Kidney (tissue), 14 donors: ENCODE measurements around the gene ACMSD. TPM values are rescaled to one million over a fixed set of nuclear protein-coding genes. Genes with fewer than 3 reads are reported as not detected.
A peak's percentile ranks its signal among the peaks of the same experiment; 100 is the strongest.
"Not testable (repeated sequence)": the region's sequence is repeated elsewhere in the genome, so short reads cannot be mapped to it uniquely, and the experiment has no call there.

Experiments
- DNase-seq, 5 donors: peaks; one replicate each; pipeline ENCODE4 v3.0.0-alpha.2; 2013 to 2020
- FAIRE-seq: peaks from 2 replicates; lab custom pipeline; 2012; peaks lifted over from hg19 to GRCh38; lab: Jason Lieb, UNC
- H3K27ac ChIP-seq, 2 donors: one replicate each; pipeline ENCODE4 v1.7.0; 2013; ENCODE audit warnings: low read depth in 2 of 2, low read length in 2 of 2, inconsistent platforms in 1 of 2
- H3K27me3 ChIP-seq: one replicate; pipeline ENCODE4 v1.7.1; 2013; ENCODE audit warnings: low read length, inconsistent platforms; ENCODE audit not compliant: control insufficient read depth, insufficient read depth
- H3K36me3 ChIP-seq, 3 donors: one replicate each; pipeline versions ENCODE4 v1.7.0 to v1.7.1; 2013; ENCODE audit warnings: low read length in 3 of 3, control low read depth in 1 of 3, inconsistent platforms in 1 of 3; ENCODE audit not compliant: insufficient read depth in 3 of 3, control insufficient read depth in 2 of 3
- H3K4me1 ChIP-seq, 3 donors: one replicate each; pipeline versions ENCODE4 v1.7.0 to v1.7.1; 2013; ENCODE audit warnings: low read length in 3 of 3, inconsistent platforms in 1 of 3, low read depth in 1 of 3; ENCODE audit not compliant: control insufficient read depth in 2 of 3, insufficient read depth in 2 of 3
- H3K4me3 ChIP-seq, 3 donors: one replicate each; pipeline versions ENCODE4 v1.7.0 to v1.8.1; 2013; ENCODE audit warnings: low read length in 3 of 3, control low read depth in 1 of 3, inconsistent platforms in 1 of 3
- H3K9ac ChIP-seq, 3 donors: one replicate each; pipeline versions ENCODE4 v1.7.0 to v1.7.1; 2013; ENCODE audit warnings: low read length in 3 of 3, control low read depth in 1 of 3, inconsistent platforms in 1 of 3
- H3K9me3 ChIP-seq, 3 donors: one replicate each; pipeline versions ENCODE4 v1.7.0 to v1.7.1; 2013; ENCODE audit warnings: low read length in 3 of 3, control low read depth in 1 of 3, inconsistent platforms in 1 of 3; ENCODE audit not compliant: control insufficient read depth in 2 of 3, insufficient read depth in 1 of 3
- CTCF ChIP-seq: IDR thresholded peaks from 3 replicates; pipeline ENCODE4 v1.5.1; 2012; ENCODE audit warnings: mild to moderate bottlenecking, moderate library complexity, borderline replicate concordance; ENCODE audit not compliant: insufficient read depth; ENCODE audit errors: extremely low read depth
- intact Hi-C: fragments of 100-400 bp; cut with DNase I; formaldehyde crosslinking; loops from one replicate; pipeline ENCODE4 v1.11.1; 2022
- polyA plus RNA-seq: library from polyadenylated mRNA; stranded (reverse); fragments of 350-450 nt; fragmentation: Illumina TruSeq; extraction: RNeasy Lipid Tissue Mini Kit (QIAGEN cat#74804); gene quantifications from one replicate; pipeline ENCODE4 v1.2.3, GENCODE V29; 2014; ENCODE audit warnings: low read depth, low replicate concordance; ENCODE audit not compliant: insufficient read depth
- total RNA-seq: library from RNA; stranded (reverse); fragmentation: NEBNext Ultra II Directional; extraction: Animal tissue kit (Norgen Biotek cat#: 25700); gene quantifications from one replicate; pipeline ENCODE4 v1.2.1, GENCODE V29; 2021
- donor health status: control.
- donor health status: control.
- donor health status: control.
- donor health status: control.
- donor health status: control.
- donor health status: DM: yes; HTN: yes; CAD: no.
- donor health status: Normal renal cell carcinoma (clear cell type).

Gene ACMSD
- total and polyA plus RNA-seq, 2 donors from 2014 or later: 44.0 to 152 TPM

- Histone ChIP-seq H3K4me3 (no peak overlapping the region), H3K9me3 (no peaks in the 10 kb centered on the region), H3K4me1 (no peaks in the 10 kb centered on the region), H3K27me3 (no peaks in the 10 kb centered on the region), H3K27ac (no peak overlapping the region), H3K9ac (no peak overlapping the region), H3K36me3 (peaks cover 0 to 7% (median 0%) of the 10 kb centered on the region in 3 donors)
- DNase-seq (no peak), FAIRE-seq (peak; percentile 96)
- no peak for TF ChIP-seq CTCF
- intact Hi-C loops: no loop called here
Measured at GRCh38 chr2:134899204-134899603, 60.8 kb downstream of the ACMSD start.

- TF ChIP-seq CTCF: no peak
- intact Hi-C loops: no loop called here
- H3K27me3 ChIP-seq: no peaks in the 10 kb centered on the region
- H3K27ac ChIP-seq: no peak overlapping the region
- H3K4me3 ChIP-seq: no peak overlapping the region
- FAIRE-seq: no peak
- peaks cover 0 to 7% (median 0%) of the 10 kb centered on the region in 3 donors for H3K36me3 ChIP-seq
- no peak for DNase-seq
- H3K9me3 ChIP-seq: no peaks in the 10 kb centered on the region
- no peak overlapping the region for H3K9ac ChIP-seq
- H3K4me1 ChIP-seq: no peaks in the 10 kb centered on the region
Measured at GRCh38 chr2:134900151-134900550, 61.7 kb downstream of the ACMSD start.

GRCh38 chr2:134903701-134904100, 65.3 kb downstream of the ACMSD start:
- H3K9ac ChIP-seq, DNase-seq, H3K4me1 ChIP-seq, H3K27me3 ChIP-seq, H3K27ac ChIP-seq, intact Hi-C loops, H3K9me3 ChIP-seq, H3K4me3 ChIP-seq, H3K36me3 ChIP-seq, FAIRE-seq: not testable (repeated sequence)

GRCh38 chr2:134905168-134905567, 66.8 kb downstream of the ACMSD start:
- no peak for TF ChIP-seq CTCF
- intact Hi-C loops: no loop called here
- no peak overlapping the region for H3K9ac ChIP-seq
- peaks cover 0 to 7% (median 0%) of the 10 kb centered on the region in 3 donors for H3K36me3 ChIP-seq
- H3K9me3 ChIP-seq: no peaks in the 10 kb centered on the region
- no peaks in the 10 kb centered on the region for H3K4me1 ChIP-seq
- FAIRE-seq (no peak), DNase-seq (no peak)
- no peak overlapping the region for H3K4me3 ChIP-seq
- no peak overlapping the region for H3K27ac ChIP-seq
- H3K27me3 ChIP-seq: no peaks in the 10 kb centered on the region
